H1 (cell line): Measurements from ENCODE around the gene EEF1AKMT1. TPM values are rescaled to one million over a fixed set of nuclear protein-coding genes. Genes with fewer than 3 reads are reported as not detected.
A peak's percentile ranks its signal among the peaks of the same experiment; 100 is the strongest.

Experiments
- CTCF ChIA-PET: fragments of 300-600 bp; sonication (Branson Sonifier 250); formaldehyde crosslinking; loops from one replicate; lab custom pipeline; 2021; ENCODE audit not compliant: partially characterized antibody; lab: Charles Lee
- POLR2A ChIA-PET: fragments of 300-600 bp; sonication (Branson Sonifier 250); formaldehyde crosslinking; loops from one replicate; lab custom pipeline; 2021; ENCODE audit warnings: inconsistent platforms; ENCODE audit not compliant: partially characterized antibody; lab: Charles Lee
- DNase-seq, 2 experiments: peaks; one replicate each; pipeline versions ENCODE4 v3.0.0 to v3.0.0-alpha.2; 2010 to 2022; ENCODE audit warnings: low spot score in 2 of 2, low read depth in 1 of 2, mixed read lengths in 1 of 2
- FAIRE-seq: peaks from 2 replicates; lab custom pipeline; 2011; peaks lifted over from hg19 to GRCh38; lab: Jason Lieb, UNC
- H2AFZ ChIP-seq: 2 replicates; pipeline ENCODE4 v1.8.1; 2012; ENCODE audit warnings: low read length, inconsistent platforms
- H2AK5ac ChIP-seq: 2 replicates; pipeline ENCODE4 v1.6.1; 2013; ENCODE audit warnings: low read depth, low read length
- H2BK120ac ChIP-seq: replicated peaks from 2 replicates; pipeline ENCODE3; 2013; ENCODE audit warnings: low read depth, low read length, inconsistent platforms
- H2BK12ac ChIP-seq: 2 replicates; pipeline ENCODE4 v1.6.1; 2013; ENCODE audit warnings: low read depth, low read length
- H2BK15ac ChIP-seq: 2 replicates; pipeline ENCODE4 v1.6.1; 2013; ENCODE audit warnings: low read length
- H2BK20ac ChIP-seq: 2 replicates; pipeline ENCODE4 v1.6.1; 2013; ENCODE audit warnings: low read length
- H2BK5ac ChIP-seq: 2 replicates; pipeline ENCODE4 v1.6.1; 2013; ENCODE audit warnings: low read depth, low read length
- H3K14ac ChIP-seq: 2 replicates; pipeline ENCODE4 v1.6.1; 2013; ENCODE audit warnings: inconsistent platforms; ENCODE audit not compliant: insufficient read length
- H3K18ac ChIP-seq: 2 replicates; pipeline ENCODE4 v1.6.1; 2013; ENCODE audit warnings: low read length; ENCODE audit errors: extremely low read depth
- H3K23ac ChIP-seq: 2 replicates; pipeline ENCODE4 v1.6.1; 2013; ENCODE audit warnings: inconsistent platforms; ENCODE audit not compliant: insufficient read length
- H3K23me2 ChIP-seq: 2 replicates; pipeline ENCODE4 v1.6.1; 2013; ENCODE audit warnings: low read depth, low read length
- H3K27ac ChIP-seq: 2 replicates; pipeline ENCODE4 v1.6.1; 2011; ENCODE audit warnings: low read depth, low read length, inconsistent platforms
- H3K27me3 ChIP-seq, 4 experiments: replicated peaks in 1 of 4; 1 replicate in 1 of 4; 2 replicates in 3 of 4; pipeline versions ENCODE4 v1.6.1 to v1.8.1; 2011 to 2013; ENCODE audit warnings: low read length in 3 of 4, mild to moderate bottlenecking in 3 of 4, inconsistent platforms in 2 of 4, mixed read lengths in 2 of 4, moderate library complexity in 1 of 4; ENCODE audit not compliant: control insufficient read depth in 3 of 4, insufficient read depth in 3 of 4; ENCODE audit errors: extremely low read depth in 1 of 4
- H3K36me3 ChIP-seq, 4 experiments: 2 replicates each; pipeline versions ENCODE4 v1.6.1 to v1.8.1; 2011 to 2013; ENCODE audit warnings: mild to moderate bottlenecking in 4 of 4, low read length in 3 of 4, moderate library complexity in 2 of 4, control low read depth in 1 of 4, inconsistent platforms in 1 of 4; ENCODE audit not compliant: insufficient read depth in 4 of 4, control insufficient read depth in 2 of 4
- H3K4ac ChIP-seq: replicated peaks from 2 replicates; pipeline ENCODE3; 2013; ENCODE audit warnings: low read length, low read depth, mixed read lengths, inconsistent platforms; ENCODE audit not compliant: insufficient read length
- H3K4me1 ChIP-seq, 4 experiments: replicated peaks in 1 of 4; 1 replicate in 1 of 4; 2 replicates in 3 of 4; pipeline versions ENCODE4 v1.6.1 to v1.8.1; 2011 to 2013; ENCODE audit warnings: low read length in 3 of 4, inconsistent platforms in 2 of 4, mixed read lengths in 1 of 4; ENCODE audit not compliant: insufficient read depth in 4 of 4, control insufficient read depth in 3 of 4
- H3K4me2 ChIP-seq, 2 experiments: 2 replicates each; pipeline versions ENCODE4 v1.6.1 to v1.8.1; 2011 to 2013; ENCODE audit warnings: low read depth in 2 of 2, low read length in 2 of 2, control low read depth in 1 of 2, inconsistent platforms in 1 of 2, mild to moderate bottlenecking in 1 of 2; ENCODE audit not compliant: insufficient read depth in 1 of 2
- H3K4me3 ChIP-seq, 4 experiments: fragments of 200-600, 300-600 bp in 1 of 4; sonication (generic), shearing (Covaris generic), sonication (Bioruptor Twin) in 1 of 4; 2 replicates each; pipeline versions ENCODE4 v1.5.1 to v1.8.1; 2011 to 2016; ENCODE audit warnings: low read length in 4 of 4, low read depth in 3 of 4, control low read depth in 2 of 4, inconsistent platforms in 2 of 4, mild to moderate bottlenecking in 2 of 4, mixed read lengths in 1 of 4, moderate library complexity in 1 of 4; ENCODE audit not compliant: insufficient read depth in 2 of 4; ENCODE audit errors: extremely low read depth in 1 of 4
- H3K56ac ChIP-seq: replicated peaks from 2 replicates; pipeline ENCODE3; 2013; ENCODE audit warnings: low read depth, mild to moderate bottlenecking, mixed read lengths, low read length, inconsistent platforms; ENCODE audit not compliant: insufficient read length
- H3K79me1 ChIP-seq: 2 replicates; pipeline ENCODE4 v1.6.1; 2013; ENCODE audit warnings: low read depth, low read length, control low read depth
- H3K79me2 ChIP-seq, 2 experiments: 2 replicates each; pipeline versions ENCODE4 v1.6.1 to v1.8.1; 2012 to 2013; ENCODE audit warnings: low read length in 2 of 2, mild to moderate bottlenecking in 2 of 2, inconsistent platforms in 1 of 2; ENCODE audit not compliant: insufficient read depth in 2 of 2, control insufficient read depth in 1 of 2
- H3K9ac ChIP-seq, 4 experiments: replicated peaks in 1 of 4; 1 replicate in 1 of 4; 2 replicates in 3 of 4; pipeline versions ENCODE4 v1.6.1 to v1.8.1; 2011 to 2013; ENCODE audit warnings: low read depth in 3 of 4, low read length in 3 of 4, control low read depth in 2 of 4, mild to moderate bottlenecking in 2 of 4, moderate library complexity in 2 of 4, inconsistent platforms in 1 of 4; ENCODE audit errors: extremely low read depth in 1 of 4
- H3K9me3 ChIP-seq, 2 experiments: 2 replicates each; pipeline versions ENCODE4 v1.6.1 to v1.8.1; 2012 to 2013; ENCODE audit warnings: mild to moderate bottlenecking in 2 of 2, moderate library complexity in 2 of 2, control low read depth in 1 of 2, inconsistent platforms in 1 of 2, low read depth in 1 of 2, low read length in 1 of 2, mixed read lengths in 1 of 2; ENCODE audit not compliant: insufficient read depth in 2 of 2
- H4K20me1 ChIP-seq, 2 experiments: replicated peaks in 1 of 2; 2 replicates each; pipeline versions ENCODE3 to v1.8.1; 2011 to 2013; ENCODE audit warnings: inconsistent platforms in 2 of 2, low read length in 2 of 2, mild to moderate bottlenecking in 1 of 2; ENCODE audit not compliant: insufficient read depth in 2 of 2, control insufficient read depth in 1 of 2
- H4K5ac ChIP-seq: 2 replicates; pipeline ENCODE4 v1.6.1; 2013; ENCODE audit warnings: low read length, low read depth, mixed read lengths, inconsistent platforms; ENCODE audit not compliant: insufficient read length
- H4K8ac ChIP-seq: 2 replicates; pipeline ENCODE4 v1.8.0; 2013; ENCODE audit warnings: mild to moderate bottlenecking, moderate library complexity, low read length, inconsistent platforms; ENCODE audit not compliant: insufficient read depth; ENCODE audit errors: extremely low read depth
- H4K91ac ChIP-seq: replicated peaks from 2 replicates; pipeline ENCODE3; 2013; ENCODE audit warnings: low read length, mixed read lengths, inconsistent platforms; ENCODE audit not compliant: insufficient read length
- JUND ChIP-seq: IDR thresholded peaks from 2 replicates; pipeline ENCODE4 v1.6.1; 2011; ENCODE audit warnings: mild to moderate bottlenecking, improper control_type of control experiment, low read length
- MAFK ChIP-seq: IDR thresholded peaks from 2 replicates; pipeline ENCODE4 v1.6.1; 2012; ENCODE audit warnings: low read depth, mild to moderate bottlenecking, improper control_type of control experiment, low read length
- TBP ChIP-seq: IDR thresholded peaks from 2 replicates; pipeline ENCODE4 v1.6.1; 2011; ENCODE audit warnings: low read depth, low read length, improper control_type of control experiment
- WGBS, 2 experiments: shearing (Covaris generic) in 1 of 2; methylation state at CpG; one replicate each; pipeline versions ENCODE4 v1.1.6 to v1.1.7; 2013 to 2015; ENCODE audit warnings: low lambda C conversion rate in 2 of 2, mixed read lengths in 2 of 2, inconsistent platforms in 1 of 2, low coverage in 1 of 2, missing lambda C conversion rate in 1 of 2; ENCODE audit not compliant: insufficient replicate concordance in 2 of 2, insufficient coverage in 1 of 2, insufficient read length in 1 of 2; ENCODE audit errors: extremely low coverage in 1 of 2, missing lambda C conversion rate in 1 of 2; 5-methylcytosine and 5-hydroxymethylcytosine counted together
- polyA plus RNA-seq, 7 experiments: library from polyadenylated mRNA; depleted of rRNA in 3 of 7; stranded (reverse) in 5 of 7; unstranded in 2 of 7; fragments of >200 nt in 5 of 7; fragments of 200-250 nt in 2 of 7; gene quantifications; 1 replicate in 5 of 7; 2 replicates in 1 of 7; 4 replicates in 1 of 7; pipeline versions ENCODE4 v1.2.1 to v1.2.3, GENCODE V29; 2011 to 2013; ENCODE audit warnings: missing spikeins in 2 of 7, mixed read lengths in 2 of 7
- total RNA-seq: library from RNA; stranded (reverse); fragmentation: NEBNext Ultra II Directional; extraction: Animal tissue kit (Norgen Biotek cat#: 25700); gene quantifications from 2 replicates; pipeline ENCODE4 v1.2.1, GENCODE V29; 2021

Gene EEF1AKMT1
- total and polyA plus RNA-seq, 2 of the 8 experiments (the other 6 are each of a cell fraction or from before 2014, with no cell fraction given), result 3.1 to 4.1 TPM

DNA sequence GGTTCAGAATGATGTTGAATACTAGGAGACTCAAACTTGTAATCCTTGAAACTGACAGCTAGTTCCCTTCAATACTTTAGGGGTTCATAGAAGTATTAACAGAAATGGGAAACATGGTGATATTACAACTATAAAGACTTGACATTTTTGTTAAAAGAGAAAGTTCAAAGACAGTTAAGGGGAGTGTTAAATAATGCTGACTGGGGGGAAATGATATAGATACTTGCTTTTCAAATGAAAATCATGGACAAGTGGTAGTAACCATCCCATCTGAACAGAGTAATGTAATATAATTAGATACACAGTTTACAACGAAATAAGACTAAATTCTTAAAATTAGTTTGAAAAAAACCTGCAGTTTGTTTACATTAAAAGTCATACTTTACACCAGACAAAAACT is 6.6 kb upstream of the EEF1AKMT1 start:
- Histone ChIP-seq H3K4me2 (no peak overlapping the region), H3K27ac (no peak overlapping the region), H3K4me1 (no peaks in the 10 kb centered on the region), H3K9ac (no peak overlapping the region), H2BK12ac (no peak overlapping the region), H3K9me3 (no peaks in the 10 kb centered on the region), H3K56ac (no peak overlapping the region), H2AFZ (no peak overlapping the region), H4K5ac (no peak overlapping the region), H3K27me3 (no peaks in the 10 kb centered on the region), H3K23me2 (no peaks in the 10 kb centered on the region), H2BK120ac (no peak overlapping the region), H3K79me1 (peaks cover 3% of the 10 kb centered on the region; the same call in 1 of the 2 replicates), H4K91ac (no peak overlapping the region), H4K20me1 (no peaks in the 10 kb centered on the region), H3K79me2 (no peaks in the 10 kb centered on the region), H2AK5ac (no peak overlapping the region), H4K8ac (no peak overlapping the region), H3K4me3 (no peak overlapping the region), H2BK5ac (no peak overlapping the region), H3K36me3 (peaks cover 0 to 12% (median 7%) of the 10 kb centered on the region in 4 experiments; a peak in 4 of 8 replicates), H2BK15ac (no peak overlapping the region), H3K23ac (no peak overlapping the region), H3K4ac (no peak overlapping the region), H3K14ac (no peak overlapping the region), H2BK20ac (no peak overlapping the region), H3K18ac (no peak overlapping the region)
- no peak for DNase-seq
- ChIA-PET POLR2A (no interaction called here), CTCF (interaction anchor here (0.8 to 1.3 kb wide), 2 partner anchors 57 to 74 kb away, joined by 3 to 4 read pairs; no protein-coding TSS in a partner anchor)
- FAIRE-seq, result no peak
- WGBS, 2 experiments, result 90% methylated on average over 1 of the region's 1 CpG; no CpG with 5 or more reads in 1 of the 2 experiments
- TF ChIP-seq TBP, result no peak
- TF ChIP-seq JUND, result no peak
- TF ChIP-seq MAFK, result peak; percentile 53; the same call in 1 of the 2 replicates
